H9 (cell line): Measurements from ENCODE around the gene CAMK2N2. TPM values are rescaled to one million over a fixed set of nuclear protein-coding genes. Genes with fewer than 3 reads are reported as not detected.

ENCODE experiments used
- DNase-seq: peaks from one replicate; pipeline ENCODE4 v3.0.0-alpha.2; 2017
- H2AFZ ChIP-seq: one replicate; pipeline ENCODE4 v1.6.1; 2013; ENCODE audit warnings: mild to moderate bottlenecking, low read length, control low read depth, moderate library complexity
- H2AK5ac ChIP-seq: 2 replicates; pipeline ENCODE4 v1.6.1; 2013; ENCODE audit warnings: low read length, control low read depth, mixed read lengths; ENCODE audit not compliant: insufficient read length
- H2BK120ac ChIP-seq: one replicate; pipeline ENCODE4 v1.6.1; 2013; ENCODE audit warnings: low read depth, mild to moderate bottlenecking, low read length, control low read depth, inconsistent platforms; ENCODE audit not compliant: poor library complexity, severe bottlenecking
- H2BK12ac ChIP-seq: 2 replicates; pipeline ENCODE4 v1.6.1; 2013; ENCODE audit warnings: low read length, control low read depth, mixed read lengths, low read depth; ENCODE audit not compliant: insufficient read length
- H2BK15ac ChIP-seq: 2 replicates; pipeline ENCODE4 v1.6.1; 2013; ENCODE audit warnings: low read depth, low read length, control low read depth
- H2BK20ac ChIP-seq: one replicate; pipeline ENCODE4 v1.6.1; 2013; ENCODE audit warnings: low read depth, mild to moderate bottlenecking, low read length, control low read depth, inconsistent platforms; ENCODE audit not compliant: poor library complexity, severe bottlenecking
- H2BK5ac ChIP-seq: 2 replicates; pipeline ENCODE4 v1.6.1; 2013; ENCODE audit warnings: low read length, control low read depth, mixed read lengths; ENCODE audit not compliant: insufficient read length
- H3K14ac ChIP-seq: 2 replicates; pipeline ENCODE4 v1.6.1; 2013; ENCODE audit warnings: low read length, control low read depth; ENCODE audit not compliant: insufficient read depth
- H3K18ac ChIP-seq: 2 replicates; pipeline ENCODE4 v1.6.1; 2013; ENCODE audit warnings: low read depth, mild to moderate bottlenecking, mixed read lengths, low read length, control low read depth; ENCODE audit not compliant: insufficient read length
- H3K23ac ChIP-seq: 2 replicates; pipeline ENCODE4 v1.6.1; 2013; ENCODE audit warnings: low read length, control low read depth, mixed read lengths, low read depth; ENCODE audit not compliant: insufficient read length
- H3K23me2 ChIP-seq: 2 replicates; pipeline ENCODE4 v1.6.1; 2013; ENCODE audit warnings: low read depth, mild to moderate bottlenecking, mixed read lengths, low read length, control low read depth; ENCODE audit not compliant: insufficient read length, poor library complexity, severe bottlenecking
- H3K27ac ChIP-seq: 2 replicates; pipeline ENCODE4 v1.5.1; 2013; ENCODE audit warnings: low read length, control low read depth, mixed read lengths, low read depth; ENCODE audit not compliant: insufficient read length
- H3K27me3 ChIP-seq: 2 replicates; pipeline ENCODE4 v1.6.1; 2013; ENCODE audit warnings: low read length, control low read depth, inconsistent platforms; ENCODE audit not compliant: insufficient read depth
- H3K4ac ChIP-seq: 2 replicates; pipeline ENCODE4 v1.6.1; 2013; ENCODE audit warnings: low read depth, mild to moderate bottlenecking, control low read depth, inconsistent platforms, low read length, moderate library complexity
- H3K4me1 ChIP-seq: 2 replicates; pipeline ENCODE4 v1.6.1; 2013; ENCODE audit warnings: low read length, control low read depth, inconsistent platforms; ENCODE audit not compliant: insufficient read depth
- H3K4me2 ChIP-seq: 2 replicates; pipeline ENCODE4 v1.6.1; 2013; ENCODE audit warnings: low read length, control low read depth, mixed read lengths; ENCODE audit not compliant: insufficient read length, insufficient read depth
- H3K56ac ChIP-seq: 2 replicates; pipeline ENCODE4 v1.6.1; 2013; ENCODE audit warnings: low read depth, mild to moderate bottlenecking, mixed read lengths, low read length, control low read depth; ENCODE audit not compliant: insufficient read length
- H3K79me1 ChIP-seq: 2 replicates; pipeline ENCODE4 v1.6.1; 2013; ENCODE audit warnings: low read depth, mild to moderate bottlenecking, moderate library complexity, low read length, control low read depth, inconsistent platforms; ENCODE audit not compliant: insufficient read depth, poor library complexity, severe bottlenecking
- H3K79me2 ChIP-seq: 2 replicates; pipeline ENCODE4 v1.6.1; 2013; ENCODE audit warnings: low read length, control low read depth, inconsistent platforms; ENCODE audit not compliant: insufficient read depth
- H3K9ac ChIP-seq: 2 replicates; pipeline ENCODE4 v1.6.1; 2013; ENCODE audit warnings: low read length, control low read depth, mixed read lengths; ENCODE audit not compliant: insufficient read length; ENCODE audit errors: extremely low read depth
- H3K9me3 ChIP-seq: one replicate; pipeline ENCODE4 v1.6.1; 2013; ENCODE audit warnings: low read depth, low read length, inconsistent platforms; ENCODE audit not compliant: control insufficient read depth
- H3T11ph ChIP-seq: one replicate; pipeline ENCODE4 v1.6.1; 2013; ENCODE audit warnings: mild to moderate bottlenecking, low read length, control low read depth, inconsistent platforms
- H4K20me1 ChIP-seq: one replicate; pipeline ENCODE4 v1.6.1; 2013; ENCODE audit not compliant: control insufficient read depth, insufficient read length, insufficient read depth
- H4K5ac ChIP-seq: 2 replicates; pipeline ENCODE4 v1.6.1; 2013; ENCODE audit warnings: low read depth, mild to moderate bottlenecking, mixed read lengths, low read length, control low read depth; ENCODE audit not compliant: insufficient read length
- H4K8ac ChIP-seq: replicated peaks from 2 replicates; pipeline ENCODE4 v1.6.1; 2013; ENCODE audit warnings: low read length, control low read depth, mixed read lengths, low read depth; ENCODE audit not compliant: insufficient read length
- H4K91ac ChIP-seq: 2 replicates; pipeline ENCODE4 v1.6.1; 2013; ENCODE audit warnings: low read depth, mild to moderate bottlenecking, moderate library complexity, mixed read lengths, low read length, control low read depth; ENCODE audit not compliant: insufficient read length
- H3K27ac Mint-ChIP-seq, 3 experiments: 2 replicates in 2 of 3; 3 replicates in 1 of 3; pipeline ENCODE4 v1.8.0; 2020 to 2021; ENCODE audit warnings: mixed read lengths in 3 of 3, mild to moderate bottlenecking in 1 of 3, moderate library complexity in 1 of 3
- H3K27me3 Mint-ChIP-seq: 2 replicates; pipeline ENCODE4 v1.8.0; 2021; ENCODE audit warnings: low read depth, mild to moderate bottlenecking, moderate library complexity, mixed read lengths
- H3K36me3 Mint-ChIP-seq, 3 experiments: 2 replicates in 2 of 3; 3 replicates in 1 of 3; pipeline ENCODE4 v1.8.0; 2020 to 2021; ENCODE audit warnings: low read depth in 3 of 3, mixed read lengths in 3 of 3; ENCODE audit not compliant: insufficient read depth in 1 of 3
- H3K4me1 Mint-ChIP-seq, 2 experiments: 2 replicates each; pipeline ENCODE4 v1.8.0; 2020; ENCODE audit warnings: mixed read lengths in 2 of 2
- H3K4me3 Mint-ChIP-seq, 2 experiments: 2 replicates in 1 of 2; 3 replicates in 1 of 2; pipeline ENCODE4 v1.8.0; 2020 to 2021; ENCODE audit warnings: mild to moderate bottlenecking in 2 of 2, mixed read lengths in 2 of 2, moderate library complexity in 1 of 2
- H3K9me3 Mint-ChIP-seq, 2 experiments: 2 replicates in 1 of 2; 3 replicates in 1 of 2; pipeline ENCODE4 v1.8.0; 2020; ENCODE audit warnings: mild to moderate bottlenecking in 2 of 2, mixed read lengths in 2 of 2, moderate library complexity in 1 of 2
- WGBS: extraction: QIAGEN DNeasy Blood & Tissue Kit; methylation state at CpG from one replicate; pipeline ENCODE4 v1.1.7; 2013; ENCODE audit warnings: missing lambda C conversion rate, low lambda C conversion rate, mixed read lengths; ENCODE audit not compliant: insufficient read length; ENCODE audit errors: extremely low coverage; 5-methylcytosine and 5-hydroxymethylcytosine counted together
- total RNA-seq: library from RNA; stranded (reverse); gene quantifications from 2 replicates; pipeline ENCODE4 v1.2.1, GENCODE V29; 2021
- TF ChIP-seq, protein P1 (sequence below): fragments of 200-600 bp; sonication (generic); conservative IDR thresholded peaks from 3 replicates; pipeline ENCODE4 v1.8.0; 2021; ENCODE audit warnings: antibody characterized with exemption, mild to moderate bottlenecking

The CAMK2N2 gene
- total RNA-seq, 1 experiment from 2014 or later = 12.6 TPM

- TF ChIP-seq, protein P1, sequence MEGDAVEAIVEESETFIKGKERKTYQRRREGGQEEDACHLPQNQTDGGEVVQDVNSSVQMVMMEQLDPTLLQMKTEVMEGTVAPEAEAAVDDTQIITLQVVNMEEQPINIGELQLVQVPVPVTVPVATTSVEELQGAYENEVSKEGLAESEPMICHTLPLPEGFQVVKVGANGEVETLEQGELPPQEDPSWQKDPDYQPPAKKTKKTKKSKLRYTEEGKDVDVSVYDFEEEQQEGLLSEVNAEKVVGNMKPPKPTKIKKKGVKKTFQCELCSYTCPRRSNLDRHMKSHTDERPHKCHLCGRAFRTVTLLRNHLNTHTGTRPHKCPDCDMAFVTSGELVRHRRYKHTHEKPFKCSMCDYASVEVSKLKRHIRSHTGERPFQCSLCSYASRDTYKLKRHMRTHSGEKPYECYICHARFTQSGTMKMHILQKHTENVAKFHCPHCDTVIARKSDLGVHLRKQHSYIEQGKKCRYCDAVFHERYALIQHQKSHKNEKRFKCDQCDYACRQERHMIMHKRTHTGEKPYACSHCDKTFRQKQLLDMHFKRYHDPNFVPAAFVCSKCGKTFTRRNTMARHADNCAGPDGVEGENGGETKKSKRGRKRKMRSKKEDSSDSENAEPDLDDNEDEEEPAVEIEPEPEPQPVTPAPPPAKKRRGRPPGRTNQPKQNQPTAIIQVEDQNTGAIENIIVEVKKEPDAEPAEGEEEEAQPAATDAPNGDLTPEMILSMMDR = peak; percentile 67
- no peaks in the 10 kb centered on the region for H3K27me3 ChIP-seq
- no peaks in the 10 kb centered on the region for H3K4me1 ChIP-seq
- H3K9ac ChIP-seq = peak within 1 kb of the TSS; percentile 88
- peak within 1 kb of the TSS; percentile 20 for H2BK5ac ChIP-seq
- H4K5ac ChIP-seq = peak within 1 kb of the TSS; percentile 50
- Mint-ChIP-seq H3K9me3 (no peaks in the 10 kb centered on the region; a peak in 1 of 5 replicates), H3K36me3 (peaks cover 6 to 16% (median 12%) of the 10 kb centered on the region in 3 experiments; a peak in 6 of 7 replicates), H3K4me3 (peak within 1 kb of the TSS; percentile 82 to 92), H3K4me1 (peaks cover 2 to 6% of the 10 kb centered on the region in 2 experiments; a peak in 2 of 4 replicates), H3K27me3 (no peaks in the 10 kb centered on the region), H3K27ac (peak within 1 kb of the TSS; percentile 98 to 100 (median 100))
- no peak within 1 kb of the TSS for H2BK15ac ChIP-seq
- no peak within 1 kb of the TSS for H2AK5ac ChIP-seq
- no peak within 1 kb of the TSS for H2BK120ac ChIP-seq
- H2BK20ac ChIP-seq = no peak within 1 kb of the TSS
- peak within 1 kb of the TSS; percentile 91 for H3K4me2 ChIP-seq
- no peaks in the 10 kb centered on the region for H4K20me1 ChIP-seq
- H2BK12ac ChIP-seq = no peak within 1 kb of the TSS
- no peak within 1 kb of the TSS for H3K23ac ChIP-seq
- peak within 1 kb of the TSS; percentile 66 for H3K27ac ChIP-seq
- H3K79me2 ChIP-seq = no peaks in the 10 kb centered on the region
- no peak within 1 kb of the TSS for H3K4ac ChIP-seq
- H4K8ac ChIP-seq = peak within 1 kb of the TSS; percentile 22
- no CpG with 5 or more reads among the region's 54 CpGs for WGBS
- peak within 1 kb of the TSS; percentile 27; the same call in 1 of the 2 replicates for H3K14ac ChIP-seq
- H4K91ac ChIP-seq = no peak within 1 kb of the TSS
- peak within 1 kb of the TSS; percentile 33 for H2AFZ ChIP-seq
- peaks cover 5% of the 10 kb centered on the region for H3K23me2 ChIP-seq
- no peaks in the 10 kb centered on the region for H3K79me1 ChIP-seq
- peak within 1 kb of the TSS; percentile 37 for H3K18ac ChIP-seq
- no peak within 1 kb of the TSS for H3T11ph ChIP-seq
- peak; percentile 100 for DNase-seq
- H3K9me3 ChIP-seq = no peaks in the 10 kb centered on the region
- H3K56ac ChIP-seq = no peak within 1 kb of the TSS
Measured at GRCh38 chr3:184249412-184250166, 11.8 kb downstream of the CAMK2N2 start, which contains the start of gene EEF1AKMT4. Gene EEF1AKMT4 (plus strand): TSS chr3:184249672. CDS start chr3:184249695, 23 bp downstream.
